ENCODE data around the gene PRKCB. TPM values are rescaled to one million over a fixed set of nuclear protein-coding genes. Genes with fewer than 3 reads are reported as not detected.

The PRKCB gene
- total RNA-seq, 4 donors from 2014 or later: 7.4 to 21.6 (median 12.9) TPM

DNA sequence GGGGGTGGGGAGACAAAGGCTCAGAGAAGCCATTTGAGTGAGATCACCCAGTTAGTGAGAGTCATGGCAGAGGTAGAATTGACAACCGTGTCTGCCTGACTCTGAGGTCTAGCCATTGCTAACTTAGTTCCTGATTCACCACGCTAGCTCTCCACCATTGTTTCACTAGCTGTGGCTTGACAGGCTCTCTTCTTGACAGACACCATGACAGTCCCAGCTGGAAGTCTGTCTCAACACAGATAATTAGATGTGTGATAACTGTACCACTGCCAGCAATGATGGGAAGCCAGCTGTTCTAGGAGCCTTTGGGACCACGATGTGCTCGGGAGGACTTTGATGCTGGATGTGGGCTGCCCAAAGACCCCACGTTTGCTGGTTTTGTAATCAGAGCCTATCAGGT, 249.9 kb downstream of the PRKCB start:
- TF ChIP-seq POLR2A (IDR thresholded peaks at IDR 0.05): no peak
- TF ChIP-seq, protein P1, sequence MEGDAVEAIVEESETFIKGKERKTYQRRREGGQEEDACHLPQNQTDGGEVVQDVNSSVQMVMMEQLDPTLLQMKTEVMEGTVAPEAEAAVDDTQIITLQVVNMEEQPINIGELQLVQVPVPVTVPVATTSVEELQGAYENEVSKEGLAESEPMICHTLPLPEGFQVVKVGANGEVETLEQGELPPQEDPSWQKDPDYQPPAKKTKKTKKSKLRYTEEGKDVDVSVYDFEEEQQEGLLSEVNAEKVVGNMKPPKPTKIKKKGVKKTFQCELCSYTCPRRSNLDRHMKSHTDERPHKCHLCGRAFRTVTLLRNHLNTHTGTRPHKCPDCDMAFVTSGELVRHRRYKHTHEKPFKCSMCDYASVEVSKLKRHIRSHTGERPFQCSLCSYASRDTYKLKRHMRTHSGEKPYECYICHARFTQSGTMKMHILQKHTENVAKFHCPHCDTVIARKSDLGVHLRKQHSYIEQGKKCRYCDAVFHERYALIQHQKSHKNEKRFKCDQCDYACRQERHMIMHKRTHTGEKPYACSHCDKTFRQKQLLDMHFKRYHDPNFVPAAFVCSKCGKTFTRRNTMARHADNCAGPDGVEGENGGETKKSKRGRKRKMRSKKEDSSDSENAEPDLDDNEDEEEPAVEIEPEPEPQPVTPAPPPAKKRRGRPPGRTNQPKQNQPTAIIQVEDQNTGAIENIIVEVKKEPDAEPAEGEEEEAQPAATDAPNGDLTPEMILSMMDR (IDR thresholded peaks at IDR 0.05): no peak
- no peak overlapping the region for H3K4me3 ChIP-seq (ENCODE audit: low read depth, poor library complexity, severe bottlenecking)
- intact Hi-C loops (cut with DNase I; ENCODE audit: low total_unique reads): no loop called here
- WGBS, 2 donors: 72 to 82% methylated on average over 5 of the region's 5 CpGs
- DNase-seq (ENCODE audit: low spot score in 2 of 2): no peak

DNA sequence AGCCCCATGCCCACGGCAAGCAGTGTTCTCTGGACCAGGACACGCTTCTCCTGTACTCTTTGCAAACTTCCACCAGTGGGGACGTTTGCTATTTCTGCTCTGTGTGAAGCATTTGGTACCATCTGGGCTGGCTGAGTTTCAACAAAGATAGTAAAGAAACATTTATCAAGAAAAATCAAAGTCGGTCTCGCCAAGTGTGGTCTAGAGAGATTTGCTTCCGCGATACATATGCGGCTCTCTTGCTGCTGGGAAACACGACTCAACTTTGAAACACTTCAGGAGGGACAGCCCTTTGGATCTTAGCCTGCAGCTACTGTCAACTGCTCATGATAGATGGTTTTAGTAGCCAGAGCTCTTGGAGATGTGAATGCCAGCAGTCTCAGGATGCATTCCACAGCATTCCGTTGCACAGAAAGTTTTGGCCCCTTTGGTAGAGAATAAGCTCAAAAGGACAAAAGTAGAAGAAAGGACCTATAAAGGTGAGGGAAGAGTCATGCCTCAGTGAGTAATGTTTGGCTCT, 252.2 kb downstream of the PRKCB start:
- intact Hi-C loops (cut with DNase I; ENCODE audit: low total_unique reads): no loop called here
- H3K4me3 ChIP-seq (ENCODE audit: low read depth, poor library complexity, severe bottlenecking): no peak overlapping the region
- no peak for TF ChIP-seq POLR2A (IDR thresholded peaks at IDR 0.05)
- TF ChIP-seq, protein P1 (IDR thresholded peaks at IDR 0.05): no peak
- 39 to 52% methylated on average over 10 of the region's 10 CpGs for WGBS, 2 donors
- no peak for DNase-seq (ENCODE audit: low spot score in 2 of 2)

DNA sequence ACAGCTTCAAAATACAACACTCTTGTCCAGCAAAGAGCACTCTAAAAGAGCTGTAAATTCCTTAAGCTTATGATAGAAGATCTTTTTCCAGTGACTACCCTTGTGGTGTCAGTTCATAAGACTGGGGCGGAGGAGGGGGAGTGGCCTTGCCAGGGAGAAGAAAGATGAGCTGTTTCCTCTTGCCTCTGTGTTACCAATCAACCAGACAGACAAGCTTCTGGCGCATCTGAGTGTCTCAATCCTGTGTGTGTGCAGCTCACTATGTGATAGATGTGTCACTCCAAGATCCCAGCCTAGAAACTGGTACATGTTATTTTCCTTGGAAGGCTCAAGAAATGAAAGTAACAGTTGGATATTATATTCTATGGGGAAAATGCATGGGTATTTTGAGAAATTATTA, 253.0 kb downstream of the PRKCB start:
- TF ChIP-seq, protein P1 (IDR thresholded peaks at IDR 0.05): no peak
- no peak for TF ChIP-seq POLR2A (IDR thresholded peaks at IDR 0.05)
- 47 to 51% methylated on average over 2 of the region's 2 CpGs for WGBS, 2 donors
- intact Hi-C loops (cut with DNase I; ENCODE audit: low total_unique reads): no loop called here
- no peak overlapping the region for H3K4me3 ChIP-seq (ENCODE audit: low read depth, poor library complexity, severe bottlenecking)
- DNase-seq (ENCODE audit: low spot score in 2 of 2): no peak

DNA sequence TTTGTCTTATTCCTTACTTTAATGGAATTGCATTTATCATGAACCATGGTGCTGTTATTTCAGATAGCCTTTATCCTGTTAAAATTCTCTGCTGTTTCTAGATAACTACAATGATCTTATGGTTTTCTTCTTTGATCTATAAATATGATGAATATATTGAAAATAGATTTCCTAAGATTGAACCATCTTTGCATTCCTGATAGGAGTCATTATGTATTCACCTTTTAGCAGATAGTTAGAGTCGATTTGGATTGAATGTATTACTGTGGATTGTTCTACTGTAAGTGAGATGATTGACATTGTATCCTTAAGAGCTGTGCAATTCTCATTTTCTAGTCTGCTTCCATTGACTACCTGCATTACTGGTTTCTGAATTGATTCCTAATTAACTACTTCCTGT, 255.3 kb downstream of the PRKCB start:
- 64 to 78% methylated on average over 1 of the region's 1 CpG for WGBS, 2 donors
- DNase-seq (ENCODE audit: low spot score in 2 of 2): no peak
- TF ChIP-seq POLR2A (IDR thresholded peaks at IDR 0.05): no peak
- TF ChIP-seq, protein P1 (IDR thresholded peaks at IDR 0.05): no peak
- no peak overlapping the region for H3K4me3 ChIP-seq (ENCODE audit: low read depth, poor library complexity, severe bottlenecking)
- intact Hi-C loops (cut with DNase I; ENCODE audit: low total_unique reads): no loop called here

DNA sequence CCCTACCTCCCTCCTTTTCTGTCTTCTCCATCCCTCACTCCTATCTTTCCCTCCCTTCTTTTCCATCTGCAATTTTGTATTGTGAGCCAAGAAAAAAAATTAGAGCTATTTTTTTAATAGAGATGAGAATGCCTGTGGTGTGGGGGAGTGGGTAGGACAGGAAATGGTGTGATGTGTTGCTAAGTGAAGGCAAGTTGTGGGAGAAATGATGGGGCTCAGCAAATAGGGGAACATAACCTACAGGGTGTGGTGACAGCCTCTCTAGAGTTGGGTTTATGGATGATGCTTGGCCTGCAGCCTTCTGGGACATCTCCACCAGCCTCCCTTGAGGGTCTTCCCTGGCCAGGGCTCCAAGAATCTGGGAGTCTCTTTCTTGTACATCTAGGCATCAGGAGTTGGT, 257.3 kb downstream of the PRKCB start:
- H3K4me3 ChIP-seq (ENCODE audit: low read depth, poor library complexity, severe bottlenecking): no peak overlapping the region
- TF ChIP-seq, protein P1 (IDR thresholded peaks at IDR 0.05): no peak
- intact Hi-C loops (cut with DNase I; ENCODE audit: low total_unique reads): no loop called here
- no peak for DNase-seq (ENCODE audit: low spot score in 2 of 2)

DNA sequence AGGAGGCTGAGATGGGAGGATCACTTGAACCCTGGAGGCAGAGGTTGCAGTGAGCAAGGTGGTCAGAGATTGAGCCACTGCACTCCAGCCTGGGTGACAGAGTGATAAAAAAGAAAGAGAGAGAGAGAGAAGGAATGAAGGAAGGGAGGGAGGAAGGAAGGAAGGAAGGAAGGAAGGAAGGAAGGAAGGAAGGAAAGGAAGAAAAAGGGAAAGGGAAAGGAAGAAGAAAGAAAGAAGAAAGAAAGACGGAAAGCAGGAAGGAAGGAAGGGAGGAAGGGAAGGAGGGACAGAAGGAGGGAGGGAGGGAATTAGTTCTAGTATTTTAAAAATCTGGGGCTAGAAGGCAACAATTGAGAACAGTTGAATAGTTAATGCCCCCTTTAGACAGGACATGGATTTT, 258.9 kb downstream of the PRKCB start:
- no peak for DNase-seq (ENCODE audit: low spot score in 2 of 2)
- no peak overlapping the region for H3K4me3 ChIP-seq (ENCODE audit: low read depth, poor library complexity, severe bottlenecking)
- WGBS, 2 donors: 80% methylated on average over 1 of the region's 1 CpG; no CpG with 5 or more reads in 1 of the 2 donors
- intact Hi-C loops (cut with DNase I; ENCODE audit: low total_unique reads): no loop called here
- TF ChIP-seq, protein P1 (IDR thresholded peaks at IDR 0.05): no peak
- TF ChIP-seq POLR2A (IDR thresholded peaks at IDR 0.05): no peak
